GM19099 (cell line): Measurements from ENCODE around the gene CGB7.

Experiments
- POLR2A ChIP-seq: IDR thresholded peaks from 3 replicates; pipeline ENCODE4 v1.6.1; 2011; ENCODE audit warnings: low read depth; ENCODE audit not compliant: insufficient read length; ENCODE audit errors: extremely low read depth

Gene CGB7

GRCh38 chr19:49057636-49058234, at the start of gene CGB7:
Gene CGB7 (minus strand): TSS chr19:49057749. CDS start chr19:49055375, 2,374 bp downstream.
- TF ChIP-seq POLR2A, result no peak

GRCh38 chr19:49106648-49107135, 49.1 kb upstream of the CGB7 start:
- no peak for TF ChIP-seq POLR2A

- no peak for TF ChIP-seq POLR2A
Observed at GRCh38 chr19:49104229-49104864, 46.8 kb upstream of the CGB7 start.

- no peak for TF ChIP-seq POLR2A
Observed at GRCh38 chr19:49103331-49104085, 46.0 kb upstream of the CGB7 start.

- no peak for TF ChIP-seq POLR2A
Observed at GRCh38 chr19:49102303-49102702, 44.8 kb upstream of the CGB7 start.

GRCh38 chr19:49101160-49101559, 43.6 kb upstream of the CGB7 start:
- TF ChIP-seq POLR2A, result no peak

GRCh38 chr19:49098795-49099194, 41.2 kb upstream of the CGB7 start:
- TF ChIP-seq POLR2A, result no peak

- TF ChIP-seq POLR2A, result no peak
Observed at GRCh38 chr19:49097453-49098288, 40.1 kb upstream of the CGB7 start.

- TF ChIP-seq POLR2A, result no peak
Observed at GRCh38 chr19:49094505-49095482, 37.2 kb upstream of the CGB7 start.

- TF ChIP-seq POLR2A, result no peak
Observed at GRCh38 chr19:49092686-49093085, 35.1 kb upstream of the CGB7 start.

GRCh38 chr19:49091391-49092038, 34.0 kb upstream of the CGB7 start:
- TF ChIP-seq POLR2A, result no peak

- no peak for TF ChIP-seq POLR2A
Observed at GRCh38 chr19:49086296-49086695, 28.7 kb upstream of the CGB7 start.

- no peak for TF ChIP-seq POLR2A
Observed at GRCh38 chr19:49085868-49086232, 28.3 kb upstream of the CGB7 start.
